Small intestine (tissue), 7 donors: Measurements from ENCODE around the gene IPO11. TPM values are rescaled to one million over a fixed set of nuclear protein-coding genes. Genes with fewer than 3 reads are reported as not detected.

Experiments used
- DNase-seq, 2 donors: peaks; one replicate each; pipeline versions ENCODE4 v3.0.0 to v3.0.0-alpha.2; 2013
- FAIRE-seq: peaks from 2 replicates; lab custom pipeline; 2012; peaks lifted over from hg19 to GRCh38; lab: Jason Lieb, UNC
- H3K27ac ChIP-seq, 3 donors: one replicate each; pipeline ENCODE4 v1.5.1; 2013; ENCODE audit warnings: low read length in 2 of 3, mild to moderate bottlenecking in 2 of 3, control low read depth in 1 of 3, inconsistent platforms in 1 of 3, low read depth in 1 of 3, moderate library complexity in 1 of 3
- H3K27me3 ChIP-seq, 3 donors: one replicate each; pipeline ENCODE4 v1.6.1; 2013; ENCODE audit warnings: low read length in 3 of 3, inconsistent platforms in 1 of 3; ENCODE audit not compliant: control insufficient read depth in 3 of 3, insufficient read depth in 3 of 3
- H3K36me3 ChIP-seq, 3 donors: one replicate each; pipeline ENCODE4 v1.6.1; 2013; ENCODE audit warnings: low read length in 3 of 3, inconsistent platforms in 1 of 3, low read depth in 1 of 3, mild to moderate bottlenecking in 1 of 3, moderate library complexity in 1 of 3; ENCODE audit not compliant: control insufficient read depth in 3 of 3, insufficient read depth in 2 of 3
- H3K4me1 ChIP-seq, 3 donors: one replicate each; pipeline ENCODE4 v1.6.1; 2013; ENCODE audit warnings: low read length in 2 of 3, inconsistent platforms in 1 of 3, low read depth in 1 of 3, mild to moderate bottlenecking in 1 of 3, moderate library complexity in 1 of 3; ENCODE audit not compliant: control insufficient read depth in 3 of 3, insufficient read depth in 2 of 3
- H3K4me3 ChIP-seq, 3 donors: one replicate each; pipeline ENCODE4 v1.5.1; 2013; ENCODE audit warnings: low read length in 3 of 3, control low read depth in 1 of 3, inconsistent platforms in 1 of 3, low read depth in 1 of 3, mild to moderate bottlenecking in 1 of 3, moderate library complexity in 1 of 3
- H3K9me3 ChIP-seq, 2 donors: one replicate each; pipeline ENCODE4 v1.6.1; 2013; ENCODE audit warnings: low read depth in 1 of 2, low read length in 1 of 2; ENCODE audit not compliant: control insufficient read depth in 2 of 2, insufficient read depth in 1 of 2
- WGBS, 3 donors: extraction: QIAGEN DNeasy Blood & Tissue Kit; methylation state at CpG; one replicate each; pipeline ENCODE4 v1.1.7; 2013; 5-methylcytosine and 5-hydroxymethylcytosine counted together
- polyA plus RNA-seq, 4 donors: library from polyadenylated mRNA; stranded (reverse) in 3 of 4; unstranded in 1 of 4; fragments of 200-250 nt in 3 of 4; fragments of 120-200 nt in 1 of 4; gene quantifications; one replicate each; pipeline versions ENCODE4 v1.2.1 to v1.2.3, GENCODE V29; 2013
- donor health status: healthy with polysubstance abuse.
- donor health status: control.
- donor health status: control.
- donor health status: Bipolar disorder and iron deficiency.
- donor health status: healthy.

Gene IPO11
- polyA plus RNA-seq, 4 donors = 4.7 to 19.6 (median 10.9) TPM

DNA sequence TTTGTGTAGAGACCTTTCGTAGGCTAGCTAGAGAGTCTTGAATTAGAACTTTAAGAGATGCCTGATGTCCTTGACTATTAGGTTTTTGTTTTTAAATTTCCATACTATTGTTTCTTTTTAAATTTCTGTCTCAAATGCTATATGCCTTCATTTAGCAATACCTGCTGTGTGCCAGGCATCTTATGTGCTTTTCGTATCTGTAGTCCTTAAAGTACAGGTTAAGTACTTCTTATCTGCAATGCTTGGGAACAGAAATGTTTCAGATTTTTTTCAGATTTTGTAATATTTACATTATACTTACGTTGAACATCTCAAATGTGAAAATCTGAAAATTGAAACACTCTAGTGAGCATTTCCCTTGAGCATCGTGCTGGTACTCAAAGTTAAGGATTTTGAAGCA, 49.0 kb downstream of the IPO11 start:
- Histone ChIP-seq H3K27ac (no peak overlapping the region), H3K4me1 (no peaks in the 10 kb centered on the region), H3K9me3 (no peaks in the 10 kb centered on the region), H3K36me3 (peaks cover 0 to 11% (median 0%) of the 10 kb centered on the region in 3 donors), H3K27me3 (no peaks in the 10 kb centered on the region), H3K4me3 (no peak overlapping the region)
- DNase-seq = no peak
- WGBS, 3 donors = 87 to 93% (median 89%) methylated on average over 4 of the region's 4 CpGs
- FAIRE-seq = no peak

DNA sequence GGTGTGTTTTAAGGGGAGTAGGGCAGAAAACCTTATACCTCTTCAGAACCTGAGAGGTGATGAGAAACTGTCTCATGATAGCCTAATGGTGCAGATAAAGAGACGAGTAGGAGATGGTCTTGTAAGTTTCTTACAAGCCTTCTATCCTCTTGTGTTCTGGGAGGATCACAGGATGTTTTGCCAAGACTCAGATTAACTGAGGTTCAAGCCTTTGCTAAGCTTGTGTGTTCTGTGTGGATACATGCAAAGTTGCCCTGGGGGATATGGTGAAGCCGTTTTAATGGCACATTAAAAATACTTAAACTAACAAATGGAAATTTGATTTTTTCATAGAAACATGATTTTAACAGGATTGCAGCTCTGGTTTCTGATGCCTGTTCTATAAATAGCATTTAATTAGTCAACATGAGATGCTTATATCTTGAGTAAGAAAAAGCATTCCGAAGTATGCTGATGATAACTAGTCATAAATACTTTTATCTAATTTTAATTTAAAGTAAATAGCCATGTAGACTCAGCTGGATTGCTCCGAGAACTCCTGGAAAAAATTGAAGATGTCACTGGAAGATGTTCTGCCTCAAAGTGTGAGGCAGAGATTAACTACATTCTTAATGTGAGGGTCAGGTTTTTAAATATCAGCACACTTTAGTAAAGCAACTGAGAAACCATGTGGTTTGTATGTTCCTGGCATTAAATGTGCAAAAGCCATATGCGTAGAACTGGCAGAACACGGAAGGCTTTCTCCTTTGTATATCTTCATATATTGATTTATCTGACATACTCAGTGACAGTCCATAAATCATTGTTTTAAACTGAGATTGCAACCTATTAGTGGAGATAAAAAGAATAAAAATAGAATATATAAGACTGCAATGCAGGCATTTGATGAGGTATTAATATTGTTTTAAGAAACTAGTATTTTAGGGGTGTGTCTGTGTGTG, 53.7 kb downstream of the IPO11 start:
- WGBS, 3 donors = 75 to 79% (median 77%) methylated on average over 6 of the region's 6 CpGs
- no peaks in the 10 kb centered on the region for H3K4me1 ChIP-seq
- DNase-seq = no peak
- H3K4me3 ChIP-seq = no peak overlapping the region
- H3K27ac ChIP-seq = no peak overlapping the region
- H3K9me3 ChIP-seq = no peaks in the 10 kb centered on the region
- no peak for FAIRE-seq
- H3K27me3 ChIP-seq = no peaks in the 10 kb centered on the region
- peaks cover 0 to 13% (median 6%) of the 10 kb centered on the region in 3 donors for H3K36me3 ChIP-seq

DNA sequence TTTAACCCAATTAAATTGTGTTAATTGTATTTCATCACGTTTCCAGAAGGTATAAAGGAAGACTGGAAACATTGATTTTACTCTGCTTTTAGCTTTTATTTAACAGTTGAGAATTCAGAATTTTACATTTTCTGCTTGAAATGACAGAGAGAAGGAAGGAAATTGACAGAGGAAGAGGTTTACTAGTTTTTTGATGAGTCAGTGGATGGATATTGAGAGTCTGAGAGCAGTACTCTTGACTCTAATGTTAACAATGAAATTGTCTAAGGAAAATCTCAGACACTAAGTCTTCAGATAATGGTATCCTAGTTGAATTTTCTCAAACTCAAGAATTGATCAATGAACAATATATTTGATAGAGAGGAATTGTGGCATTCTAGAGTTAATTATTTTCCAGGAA, 60.6 kb downstream of the IPO11 start:
- Histone ChIP-seq H3K9me3 (no peaks in the 10 kb centered on the region), H3K27me3 (no peaks in the 10 kb centered on the region), H3K36me3 (peaks cover 0 to 11% (median 2%) of the 10 kb centered on the region in 3 donors), H3K27ac (no peak overlapping the region), H3K4me1 (no peaks in the 10 kb centered on the region), H3K4me3 (no peak overlapping the region)
- WGBS, 3 donors = 76 to 89% (median 83%) methylated on average over 1 of the region's 1 CpG
- DNase-seq (no peak), FAIRE-seq (peak; percentile 5)

DNA sequence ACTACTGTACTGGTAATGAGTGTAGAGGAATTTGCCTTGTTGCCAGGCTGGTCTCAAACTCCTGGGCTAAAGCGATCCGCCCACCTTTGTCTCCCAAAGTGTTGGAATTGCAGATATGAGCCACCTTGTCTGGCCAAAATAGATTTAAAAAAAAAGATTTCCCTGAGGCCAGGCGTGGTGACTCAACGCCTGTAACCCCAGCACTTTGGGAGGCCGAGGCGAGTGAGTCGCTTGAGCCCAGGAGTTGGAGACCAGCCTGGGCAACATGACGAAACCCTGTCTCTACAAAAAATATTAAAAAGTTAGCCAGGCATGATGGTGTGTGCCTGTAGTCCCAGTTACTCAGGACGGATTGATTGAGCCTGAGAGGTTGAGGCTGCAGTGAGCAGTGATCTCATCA, 62.5 kb downstream of the IPO11 start:
- WGBS, 3 donors = 97 to 98% (median 97%) methylated on average over 9 of the region's 9 CpGs
- Histone ChIP-seq H3K4me1 (no peaks in the 10 kb centered on the region), H3K4me3 (no peak overlapping the region), H3K9me3 (peaks cover 0 to 2% of the 10 kb centered on the region in 2 donors), H3K27me3 (no peaks in the 10 kb centered on the region), H3K27ac (no peak overlapping the region), H3K36me3 (peaks cover 0 to 11% (median 4%) of the 10 kb centered on the region in 3 donors)
- FAIRE-seq = no peak
- no peak for DNase-seq

DNA sequence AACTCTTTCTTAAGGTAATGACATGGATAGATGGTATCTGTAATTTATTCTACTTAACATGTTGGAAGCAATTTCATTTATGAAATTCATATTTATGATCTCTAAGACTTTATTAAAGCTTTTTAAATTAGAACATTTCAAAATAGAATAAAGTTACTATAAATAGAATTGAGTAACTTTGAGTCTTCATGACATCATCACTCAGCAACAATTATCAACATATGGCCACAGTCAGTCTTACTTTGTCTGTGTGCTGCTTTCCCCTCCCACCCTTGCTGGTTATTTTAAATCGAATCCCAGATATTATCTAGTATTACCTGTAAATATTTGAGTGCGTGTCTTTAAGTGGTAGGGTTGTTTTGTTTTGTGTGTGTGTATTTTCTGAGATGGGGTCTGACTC, 65.2 kb downstream of the IPO11 start:
- no peak overlapping the region for H3K27ac ChIP-seq
- 92 to 98% (median 94%) methylated on average over 2 of the region's 2 CpGs for WGBS, 3 donors
- H3K4me3 ChIP-seq = no peak overlapping the region
- FAIRE-seq (peak; percentile 55), DNase-seq (no peak)
- no peaks in the 10 kb centered on the region for H3K4me1 ChIP-seq
- H3K9me3 ChIP-seq = peaks cover 0 to 2% of the 10 kb centered on the region in 2 donors
- no peaks in the 10 kb centered on the region for H3K27me3 ChIP-seq
- H3K36me3 ChIP-seq = peaks cover 0 to 6% (median 4%) of the 10 kb centered on the region in 3 donors

DNA sequence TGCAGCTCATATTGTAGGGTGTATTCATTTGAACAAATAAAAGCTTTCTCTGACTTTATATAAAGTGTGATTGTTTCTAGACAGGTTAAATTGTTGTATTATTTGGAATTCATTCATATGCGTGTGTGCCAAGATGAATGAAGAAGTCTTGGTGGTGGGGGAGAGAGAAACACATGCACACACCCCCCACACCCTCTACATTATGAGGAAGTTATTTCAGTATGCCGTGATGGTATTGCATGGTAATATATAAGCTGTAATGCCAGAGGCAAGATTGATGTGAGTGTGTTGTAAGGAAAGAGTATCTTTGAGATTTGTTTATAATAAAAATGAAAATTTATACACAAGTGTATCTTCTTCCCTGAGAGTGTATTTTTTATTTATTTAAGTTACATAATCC, 71.0 kb downstream of the IPO11 start:
- 75 to 94% (median 93%) methylated on average over 2 of the region's 2 CpGs for WGBS, 3 donors
- Histone ChIP-seq H3K36me3 (peaks cover 0 to 7% (median 3%) of the 10 kb centered on the region in 3 donors), H3K4me3 (no peak overlapping the region), H3K9me3 (peaks cover 0 to 2% of the 10 kb centered on the region in 2 donors), H3K27ac (no peak overlapping the region), H3K4me1 (no peaks in the 10 kb centered on the region), H3K27me3 (no peaks in the 10 kb centered on the region)
- DNase-seq (no peak), FAIRE-seq (no peak)

DNA sequence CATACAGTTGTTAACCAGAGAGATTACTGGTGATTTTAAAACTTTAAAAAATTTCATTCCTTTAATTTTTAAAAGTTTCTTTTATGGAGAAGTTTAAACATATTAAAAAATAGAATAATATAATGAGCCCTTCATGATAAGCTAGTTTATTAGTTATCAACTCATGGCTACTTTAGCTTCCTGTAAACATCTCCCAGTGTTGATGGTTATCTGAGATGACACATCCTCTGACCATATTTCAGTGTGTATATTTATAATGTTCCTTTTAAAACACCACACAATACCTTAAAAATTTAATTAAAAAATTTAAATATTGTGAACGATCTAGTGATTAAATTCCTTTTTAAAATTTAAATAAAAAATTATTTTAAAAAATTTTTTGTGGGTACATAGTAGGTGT, 74.1 kb downstream of the IPO11 start:
- no peaks in the 10 kb centered on the region for H3K27me3 ChIP-seq
- H3K36me3 ChIP-seq = peaks cover 0 to 9% (median 2%) of the 10 kb centered on the region in 3 donors
- no peak overlapping the region for H3K4me3 ChIP-seq
- FAIRE-seq (no peak), DNase-seq (no peak)
- no peak overlapping the region for H3K27ac ChIP-seq
- 96 to 98% (median 97%) methylated on average over 1 of the region's 1 CpG for WGBS, 3 donors
- H3K9me3 ChIP-seq = no peaks in the 10 kb centered on the region
- no peaks in the 10 kb centered on the region for H3K4me1 ChIP-seq

DNA sequence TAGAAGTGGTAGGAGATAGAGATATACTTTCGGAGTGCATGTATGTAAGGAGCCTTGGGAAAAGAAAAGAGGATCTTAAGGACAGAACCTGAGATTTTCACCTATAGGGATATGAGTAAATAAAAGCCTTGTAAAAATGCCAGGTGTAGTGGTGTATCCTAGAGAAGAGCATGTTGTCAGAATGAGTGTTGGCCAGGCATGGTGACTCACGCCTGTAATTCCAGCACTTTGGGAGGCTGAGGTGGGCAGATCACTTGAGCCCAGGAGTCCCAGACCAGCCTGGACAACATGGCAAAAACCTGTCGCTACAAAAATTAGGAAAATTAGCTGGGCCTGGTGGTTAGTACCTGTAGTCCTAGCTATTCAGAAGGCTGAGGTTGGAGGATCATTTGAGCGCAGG, 76.0 kb downstream of the IPO11 start:
- no peak for FAIRE-seq
- H3K36me3 ChIP-seq = peaks cover 0 to 13% (median 1%) of the 10 kb centered on the region in 3 donors
- no peaks in the 10 kb centered on the region for H3K4me1 ChIP-seq
- H3K27ac ChIP-seq = no peak overlapping the region
- WGBS, 3 donors = 94 to 99% (median 98%) methylated on average over 4 of the region's 4 CpGs
- H3K4me3 ChIP-seq = no peak overlapping the region
- no peaks in the 10 kb centered on the region for H3K27me3 ChIP-seq
- no peaks in the 10 kb centered on the region for H3K9me3 ChIP-seq
- no peak for DNase-seq
